DOHH2 (cell line): ENCODE data around the gene TPCN2.

Experiments used
- CTCF ChIP-seq: fragments of 200-600 bp; sonication (generic); IDR thresholded peaks from one replicate; pipeline ENCODE4 v1.5.1; 2014; ENCODE audit warnings: antibody characterized with exemption, mild to moderate bottlenecking, low read depth, low read length; ENCODE audit not compliant: poor library complexity, severe bottlenecking
- EZH2phosphoT487 ChIP-seq: fragments of 200-600 bp; sonication (generic); IDR thresholded peaks from 2 replicates; pipeline ENCODE4 v1.6.1; 2017; ENCODE audit warnings: borderline replicate concordance, mild to moderate bottlenecking, antibody characterized with exemption, low read length, moderate library complexity, mixed read lengths

GRCh38 chr11:69024509-69024908 lies 24.2 kb upstream of the TPCN2 start:
- TF ChIP-seq CTCF = no peak
- no peak for TF ChIP-seq EZH2phosphoT487
